Esophagus squamous epithelium (tissue), 4 donors: Measurements from ENCODE around the gene KCNJ2.

Experiments used
- POLR2A ChIP-seq, 4 donors: fragments of 450-650 bp; IDR thresholded peaks; one replicate each; pipeline ENCODE4 v1.6.1; 2017; ENCODE audit warnings: antibody characterized with exemption in 4 of 4, mild to moderate bottlenecking in 4 of 4, moderate library complexity in 3 of 4
- TF ChIP-seq, protein P1 (sequence below), 6 experiments: fragments of 450-650 bp in 4 of 6; fragments of 200-600 bp in 2 of 6; sonication (generic) in 2 of 6; IDR thresholded peaks; one replicate each; pipeline ENCODE4 v1.5.1; 2016 to 2019; ENCODE audit warnings: antibody characterized with exemption in 6 of 6, mild to moderate bottlenecking in 4 of 6, moderate library complexity in 4 of 6

GRCh38 chr17:70168977-70169708, at the start of gene KCNJ2:
- TF ChIP-seq, protein P1, sequence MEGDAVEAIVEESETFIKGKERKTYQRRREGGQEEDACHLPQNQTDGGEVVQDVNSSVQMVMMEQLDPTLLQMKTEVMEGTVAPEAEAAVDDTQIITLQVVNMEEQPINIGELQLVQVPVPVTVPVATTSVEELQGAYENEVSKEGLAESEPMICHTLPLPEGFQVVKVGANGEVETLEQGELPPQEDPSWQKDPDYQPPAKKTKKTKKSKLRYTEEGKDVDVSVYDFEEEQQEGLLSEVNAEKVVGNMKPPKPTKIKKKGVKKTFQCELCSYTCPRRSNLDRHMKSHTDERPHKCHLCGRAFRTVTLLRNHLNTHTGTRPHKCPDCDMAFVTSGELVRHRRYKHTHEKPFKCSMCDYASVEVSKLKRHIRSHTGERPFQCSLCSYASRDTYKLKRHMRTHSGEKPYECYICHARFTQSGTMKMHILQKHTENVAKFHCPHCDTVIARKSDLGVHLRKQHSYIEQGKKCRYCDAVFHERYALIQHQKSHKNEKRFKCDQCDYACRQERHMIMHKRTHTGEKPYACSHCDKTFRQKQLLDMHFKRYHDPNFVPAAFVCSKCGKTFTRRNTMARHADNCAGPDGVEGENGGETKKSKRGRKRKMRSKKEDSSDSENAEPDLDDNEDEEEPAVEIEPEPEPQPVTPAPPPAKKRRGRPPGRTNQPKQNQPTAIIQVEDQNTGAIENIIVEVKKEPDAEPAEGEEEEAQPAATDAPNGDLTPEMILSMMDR (IDR thresholded peaks at IDR 0.05), result no peak
- TF ChIP-seq POLR2A (IDR thresholded peaks at IDR 0.05), result peak in 3 of 4 donors; percentile 69 to 93 (median 91)
